Jurkat, Clone E6-1 (cell line): ENCODE results near the gene SGMS2.

Experiments
- DNase-seq: peaks from one replicate; pipeline ENCODE4 v3.0.0-alpha.2; 2011; ENCODE audit warnings: low read depth, low spot score
- H3K4me3 ChIP-seq: 2 replicates; pipeline ENCODE4 v1.5.1; 2011; ENCODE audit warnings: mild to moderate bottlenecking, low read length, control low read depth, moderate library complexity

SGMS2 gene

GRCh38 chr4:107858158-107858742, 33.5 kb downstream of the SGMS2 start:
- no peak overlapping the region for H3K4me3 ChIP-seq
- DNase-seq: no peak

GRCh38 chr4:107862658-107863057, 37.9 kb downstream of the SGMS2 start:
- DNase-seq: no peak
- no peak overlapping the region for H3K4me3 ChIP-seq

GRCh38 chr4:107863416-107863815, 38.7 kb downstream of the SGMS2 start:
- no peak for DNase-seq
- no peak overlapping the region for H3K4me3 ChIP-seq

DNA sequence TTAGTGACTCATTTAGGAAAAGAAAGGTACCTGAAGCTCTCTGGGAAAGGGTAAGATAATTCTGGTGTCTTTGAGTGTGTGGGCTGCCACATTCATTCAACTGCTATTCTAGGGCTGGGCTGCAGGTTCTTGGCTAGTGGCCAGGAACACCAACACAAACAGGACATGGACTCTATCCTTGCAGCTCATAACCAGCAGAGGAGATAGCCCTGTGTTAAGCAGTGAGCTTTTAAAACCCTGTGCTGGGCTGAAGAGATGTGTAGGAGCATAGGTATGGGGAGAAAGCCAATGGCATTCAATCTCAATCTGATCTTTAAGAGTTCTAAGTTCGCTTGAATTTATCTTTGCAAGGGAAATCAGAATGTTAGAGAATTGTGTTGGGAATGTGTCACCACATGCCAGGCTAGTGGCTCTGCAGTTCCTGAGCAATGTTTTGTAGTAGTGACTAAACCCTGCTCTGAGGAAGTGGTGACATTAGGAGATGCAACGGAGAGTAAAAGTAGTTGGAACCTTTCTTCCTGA, 39.2 kb downstream of the SGMS2 start:
- no peak for DNase-seq
- H3K4me3 ChIP-seq: no peak overlapping the region

DNA sequence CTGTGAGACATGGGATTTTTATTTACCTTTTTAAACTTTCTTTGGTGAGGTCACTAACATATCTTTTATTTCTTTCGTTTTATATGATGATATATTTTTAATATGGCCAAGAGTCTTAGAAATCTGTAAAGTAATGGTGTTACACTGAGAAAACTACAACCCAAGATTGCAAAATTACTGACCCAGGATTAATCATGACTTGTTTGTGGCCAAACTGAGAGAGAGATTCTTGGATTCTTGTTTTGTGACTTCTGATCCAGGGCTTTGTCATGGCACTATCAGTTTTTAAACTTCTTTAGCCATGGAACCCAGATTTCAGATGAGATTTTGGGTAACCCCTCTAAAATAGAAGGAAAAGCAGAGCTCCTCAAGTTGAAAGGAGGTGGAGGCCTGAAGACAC, 42.0 kb downstream of the SGMS2 start:
- H3K4me3 ChIP-seq: no peak overlapping the region
- DNase-seq: no peak

DNA sequence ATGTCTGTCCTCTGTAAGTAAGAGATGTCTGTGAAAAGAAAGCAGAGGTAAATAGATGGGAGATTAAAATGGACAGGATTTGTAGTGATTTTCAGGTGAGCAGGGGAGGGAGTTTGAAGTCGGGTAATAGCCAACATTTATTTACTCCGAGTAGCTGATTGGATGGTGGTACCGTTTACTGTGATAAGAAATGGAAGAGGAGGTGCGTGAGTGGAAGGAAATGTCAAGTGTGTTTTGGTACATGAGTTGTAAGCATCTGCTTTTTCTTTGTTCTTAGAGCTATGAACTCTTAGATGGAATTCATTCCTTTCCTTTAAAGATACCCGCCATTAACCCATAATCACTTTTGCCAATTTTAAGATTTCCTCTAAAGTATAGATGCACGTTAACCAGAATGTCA, 45.5 kb downstream of the SGMS2 start:
- no peak for DNase-seq
- H3K4me3 ChIP-seq: no peak overlapping the region

DNA sequence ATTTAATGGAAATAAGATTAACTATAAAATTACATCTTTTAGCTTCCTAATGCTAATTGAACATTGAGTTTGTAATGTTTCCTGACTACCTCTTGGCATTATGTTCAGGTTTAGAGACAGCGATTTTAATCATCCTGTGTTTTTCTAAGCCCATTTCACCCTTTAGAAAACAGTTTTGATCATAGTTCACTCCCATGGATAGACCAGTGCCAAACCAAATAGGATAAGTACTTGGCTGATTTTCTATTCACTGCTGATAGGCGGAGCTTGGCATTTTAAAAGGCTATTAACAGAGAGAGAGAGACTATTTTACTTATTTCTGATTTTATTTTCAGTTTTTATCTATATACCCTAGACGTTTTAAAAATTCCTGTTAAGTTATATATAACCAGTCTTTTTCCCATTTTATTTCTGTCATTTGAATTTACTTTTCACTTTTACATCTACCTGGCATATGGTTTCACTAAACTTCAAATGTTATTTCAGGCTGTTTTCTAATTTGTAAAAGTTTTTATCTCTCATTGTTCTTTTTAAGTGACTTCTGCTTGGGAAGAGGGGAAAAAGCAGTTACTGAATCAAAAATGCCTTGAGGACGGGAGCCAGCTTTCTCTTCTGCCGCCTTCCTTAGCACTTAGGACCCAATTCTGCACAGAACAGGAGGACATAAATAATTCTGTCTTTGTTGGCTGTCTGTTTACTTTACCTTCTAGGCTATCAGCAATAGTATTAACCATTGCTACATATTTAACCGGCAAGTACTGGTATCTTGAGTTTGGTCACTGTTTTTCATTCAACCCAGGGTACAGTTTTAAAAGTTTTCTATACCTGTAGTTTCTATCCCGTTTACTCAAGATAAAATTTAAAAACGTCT, 46.4 kb downstream of the SGMS2 start:
- no peak overlapping the region for H3K4me3 ChIP-seq

GRCh38 chr4:107874024-107874423, 49.3 kb downstream of the SGMS2 start:
- no peak for DNase-seq
- H3K4me3 ChIP-seq: no peak overlapping the region

More for the DNA sequence above, 46.4 kb downstream of the SGMS2 start:
- DNase-seq: no peak

- DNase-seq: no peak
Measured at GRCh38 chr4:107876099-107876498, 51.4 kb downstream of the SGMS2 start.

DNA sequence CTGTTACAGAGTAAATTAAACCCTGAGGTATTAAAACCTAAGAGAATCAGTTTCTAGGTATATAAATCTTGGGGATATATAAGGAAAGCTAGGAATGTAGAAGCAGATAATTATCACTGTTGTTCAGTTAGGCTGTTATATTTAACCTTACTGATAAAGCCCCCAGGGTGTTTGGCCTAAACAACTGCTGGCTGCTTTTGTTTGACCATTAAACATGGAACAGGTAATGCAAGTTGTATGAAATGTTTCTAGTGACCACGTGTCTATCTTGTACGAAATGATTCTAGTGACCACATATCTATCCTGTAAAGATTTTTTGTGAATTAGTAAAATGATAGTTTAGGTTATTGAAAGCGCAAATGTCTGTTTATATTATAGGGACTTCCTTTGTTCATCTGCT, 52.6 kb downstream of the SGMS2 start:
- H3K4me3 ChIP-seq: no peak overlapping the region
- DNase-seq: no peak

More at GRCh38 chr4:107876099-107876498, 51.4 kb downstream of the SGMS2 start:
- no peak overlapping the region for H3K4me3 ChIP-seq

- DNase-seq: no peak
- no peak overlapping the region for H3K4me3 ChIP-seq
Measured at GRCh38 chr4:107885865-107886264, 61.1 kb downstream of the SGMS2 start.

- DNase-seq: no peak
- H3K4me3 ChIP-seq: no peak overlapping the region
Measured at GRCh38 chr4:107888237-107888636, 63.5 kb downstream of the SGMS2 start.

GRCh38 chr4:107890779-107891178, 66.0 kb downstream of the SGMS2 start:
- no peak overlapping the region for H3K4me3 ChIP-seq
- no peak for DNase-seq

- H3K4me3 ChIP-seq: no peak overlapping the region
- no peak for DNase-seq
Measured at GRCh38 chr4:107891299-107891698, 66.6 kb downstream of the SGMS2 start.

DNA sequence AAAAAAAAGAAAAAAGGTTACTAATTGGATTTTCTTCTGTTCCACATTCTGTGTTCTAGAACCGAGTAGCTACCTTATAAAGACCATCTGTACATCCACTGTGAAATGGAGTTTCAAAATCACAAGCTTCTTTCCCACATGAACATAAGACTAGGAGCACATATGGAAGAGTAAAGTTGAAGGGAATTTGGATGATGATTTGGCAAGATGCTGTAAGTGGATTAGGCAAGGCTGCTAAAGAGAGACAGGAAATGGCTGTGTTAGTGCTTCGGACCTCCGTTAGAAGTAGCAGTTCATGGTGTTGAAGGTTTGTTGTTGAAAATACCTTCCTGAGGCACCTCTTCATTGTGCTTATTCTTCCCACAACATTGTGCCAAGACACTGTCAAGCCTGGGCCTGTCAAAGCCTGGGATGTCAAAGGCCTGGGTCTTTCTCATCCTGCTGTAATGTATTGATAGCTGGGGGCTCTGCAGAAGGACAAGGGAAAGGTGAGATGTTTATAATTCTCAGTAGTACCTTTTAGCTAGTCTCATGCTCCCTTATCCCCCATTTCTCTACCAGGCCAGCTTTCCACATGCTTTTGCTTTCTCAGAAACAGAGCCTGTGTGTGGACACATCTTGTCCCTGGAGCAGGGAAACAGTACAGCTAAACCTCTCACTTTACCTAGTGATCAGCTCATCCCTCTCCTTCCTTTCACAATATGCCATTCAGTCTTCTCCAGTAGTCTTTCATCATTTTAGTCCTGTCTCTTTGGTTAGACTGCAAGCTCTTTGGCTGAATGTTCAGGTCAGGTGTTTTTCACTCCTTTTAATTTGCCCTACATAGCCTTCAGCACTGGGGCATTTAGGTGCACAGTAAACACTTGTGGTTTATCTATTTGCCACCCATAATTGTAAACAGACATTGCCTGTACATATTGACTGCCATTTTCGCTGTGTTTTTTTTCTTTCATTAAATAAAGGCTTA, 68.7 kb downstream of the SGMS2 start:
- DNase-seq: no peak
- no peak overlapping the region for H3K4me3 ChIP-seq

DNA sequence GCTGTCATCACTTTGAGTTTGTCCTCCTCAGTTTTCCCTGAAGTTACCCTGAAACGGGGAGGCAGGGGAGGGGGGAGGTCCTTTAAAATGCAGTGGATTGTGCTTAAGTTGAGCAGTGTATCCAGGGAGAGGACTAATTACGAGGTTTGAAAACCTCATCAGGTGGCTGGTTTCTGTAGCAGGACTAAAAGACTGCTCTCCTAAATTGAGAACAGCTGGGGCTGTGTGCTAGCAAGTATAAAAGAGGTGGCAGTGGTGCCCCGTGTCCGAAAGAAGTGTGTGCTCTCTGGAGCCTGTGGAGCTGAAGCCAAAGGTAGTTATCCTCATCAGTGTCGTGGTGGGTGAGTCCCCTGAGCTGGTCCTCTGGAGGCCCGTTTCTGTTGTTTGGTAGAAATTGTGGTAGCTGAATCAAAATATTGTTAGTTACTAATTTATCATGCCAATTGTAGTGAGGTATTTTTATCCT, 69.4 kb downstream of the SGMS2 start:
- no peak overlapping the region for H3K4me3 ChIP-seq
- DNase-seq: no peak

DNA sequence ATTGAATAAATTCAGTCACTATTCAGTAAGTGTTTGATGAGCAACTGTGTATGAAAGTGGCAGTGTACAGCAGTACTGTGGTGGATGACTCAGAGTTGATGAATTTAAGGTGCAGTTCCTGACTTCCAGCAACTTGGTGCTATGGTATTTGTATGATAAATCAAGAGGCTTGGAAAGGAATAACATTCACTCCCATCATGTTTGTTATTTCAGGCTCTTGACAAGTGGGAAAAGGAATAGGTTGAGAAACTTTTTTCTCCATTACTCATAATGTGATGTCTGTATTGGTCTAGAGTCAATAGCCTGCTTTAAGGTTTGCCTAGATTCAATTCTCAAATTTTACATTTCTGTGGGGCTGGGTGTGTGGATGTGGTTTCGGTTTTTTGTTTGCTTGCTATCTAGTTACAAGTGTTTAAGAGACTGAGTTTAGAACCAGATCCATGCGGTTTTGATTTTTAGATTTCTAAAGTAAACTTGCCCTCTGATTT, 71.5 kb downstream of the SGMS2 start:
- H3K4me3 ChIP-seq: no peak overlapping the region
- DNase-seq: no peak

DNA sequence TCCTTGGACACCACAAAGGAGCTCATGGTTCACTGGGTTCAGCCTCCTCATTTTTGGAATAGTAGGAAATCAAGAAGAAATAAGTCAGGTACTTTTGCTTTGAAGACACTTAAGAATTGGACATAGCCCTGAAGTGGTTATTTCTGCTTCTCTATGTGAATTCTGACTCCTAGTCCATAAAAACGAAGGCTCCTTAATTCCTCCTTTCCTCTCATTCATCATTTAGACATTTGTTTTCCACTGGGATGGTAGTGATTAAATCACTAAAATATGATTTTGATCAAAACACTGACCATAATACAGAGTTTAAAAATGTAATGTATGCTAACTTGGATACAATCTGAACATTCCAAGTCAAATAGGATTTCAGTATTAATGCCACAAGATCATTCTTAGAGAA, 71.9 kb downstream of the SGMS2 start:
- no peak overlapping the region for H3K4me3 ChIP-seq
- no peak for DNase-seq

- no peak overlapping the region for H3K4me3 ChIP-seq
- no peak for DNase-seq
Measured at GRCh38 chr4:107897823-107898222, 73.1 kb downstream of the SGMS2 start.
